H1 (cell line): Measurements from ENCODE around the gene KLHL8. TPM values are rescaled to one million over a fixed set of nuclear protein-coding genes. Genes with fewer than 3 reads are reported as not detected.

Experiments used
- CTCF ChIA-PET: fragments of 300-600 bp; sonication (Branson Sonifier 250); formaldehyde crosslinking; loops from one replicate; lab custom pipeline; 2021; ENCODE audit not compliant: partially characterized antibody; lab: Charles Lee
- POLR2A ChIA-PET: fragments of 300-600 bp; sonication (Branson Sonifier 250); formaldehyde crosslinking; loops from one replicate; lab custom pipeline; 2021; ENCODE audit warnings: inconsistent platforms; ENCODE audit not compliant: partially characterized antibody; lab: Charles Lee
- DNase-seq, 2 experiments: peaks; one replicate each; pipeline versions ENCODE4 v3.0.0 to v3.0.0-alpha.2; 2010 to 2022; ENCODE audit warnings: low spot score in 2 of 2, low read depth in 1 of 2, mixed read lengths in 1 of 2
- FAIRE-seq: peaks from 2 replicates; lab custom pipeline; 2011; peaks lifted over from hg19 to GRCh38; lab: Jason Lieb, UNC
- H2AFZ ChIP-seq: 2 replicates; pipeline ENCODE4 v1.8.1; 2012; ENCODE audit warnings: low read length, inconsistent platforms
- H2AK5ac ChIP-seq: 2 replicates; pipeline ENCODE4 v1.6.1; 2013; ENCODE audit warnings: low read depth, low read length
- H2BK120ac ChIP-seq: replicated peaks from 2 replicates; pipeline ENCODE3; 2013; ENCODE audit warnings: low read depth, low read length, inconsistent platforms
- H2BK12ac ChIP-seq: 2 replicates; pipeline ENCODE4 v1.6.1; 2013; ENCODE audit warnings: low read depth, low read length
- H2BK15ac ChIP-seq: 2 replicates; pipeline ENCODE4 v1.6.1; 2013; ENCODE audit warnings: low read length
- H2BK20ac ChIP-seq: 2 replicates; pipeline ENCODE4 v1.6.1; 2013; ENCODE audit warnings: low read length
- H2BK5ac ChIP-seq: 2 replicates; pipeline ENCODE4 v1.6.1; 2013; ENCODE audit warnings: low read depth, low read length
- H3K14ac ChIP-seq: 2 replicates; pipeline ENCODE4 v1.6.1; 2013; ENCODE audit warnings: inconsistent platforms; ENCODE audit not compliant: insufficient read length
- H3K18ac ChIP-seq: 2 replicates; pipeline ENCODE4 v1.6.1; 2013; ENCODE audit warnings: low read length; ENCODE audit errors: extremely low read depth
- H3K23ac ChIP-seq: 2 replicates; pipeline ENCODE4 v1.6.1; 2013; ENCODE audit warnings: inconsistent platforms; ENCODE audit not compliant: insufficient read length
- H3K23me2 ChIP-seq: 2 replicates; pipeline ENCODE4 v1.6.1; 2013; ENCODE audit warnings: low read depth, low read length
- H3K27ac ChIP-seq: 2 replicates; pipeline ENCODE4 v1.6.1; 2011; ENCODE audit warnings: low read depth, low read length, inconsistent platforms
- H3K27me3 ChIP-seq, 4 experiments: replicated peaks in 1 of 4; 1 replicate in 1 of 4; 2 replicates in 3 of 4; pipeline versions ENCODE4 v1.6.1 to v1.8.1; 2011 to 2013; ENCODE audit warnings: low read length in 3 of 4, mild to moderate bottlenecking in 3 of 4, inconsistent platforms in 2 of 4, mixed read lengths in 2 of 4, moderate library complexity in 1 of 4; ENCODE audit not compliant: control insufficient read depth in 3 of 4, insufficient read depth in 3 of 4; ENCODE audit errors: extremely low read depth in 1 of 4
- H3K36me3 ChIP-seq, 4 experiments: 2 replicates each; pipeline versions ENCODE4 v1.6.1 to v1.8.1; 2011 to 2013; ENCODE audit warnings: mild to moderate bottlenecking in 4 of 4, low read length in 3 of 4, moderate library complexity in 2 of 4, control low read depth in 1 of 4, inconsistent platforms in 1 of 4; ENCODE audit not compliant: insufficient read depth in 4 of 4, control insufficient read depth in 2 of 4
- H3K4ac ChIP-seq: replicated peaks from 2 replicates; pipeline ENCODE3; 2013; ENCODE audit warnings: low read length, low read depth, mixed read lengths, inconsistent platforms; ENCODE audit not compliant: insufficient read length
- H3K4me1 ChIP-seq, 4 experiments: replicated peaks in 1 of 4; 1 replicate in 1 of 4; 2 replicates in 3 of 4; pipeline versions ENCODE4 v1.6.1 to v1.8.1; 2011 to 2013; ENCODE audit warnings: low read length in 3 of 4, inconsistent platforms in 2 of 4, mixed read lengths in 1 of 4; ENCODE audit not compliant: insufficient read depth in 4 of 4, control insufficient read depth in 3 of 4
- H3K4me2 ChIP-seq, 2 experiments: 2 replicates each; pipeline versions ENCODE4 v1.6.1 to v1.8.1; 2011 to 2013; ENCODE audit warnings: low read depth in 2 of 2, low read length in 2 of 2, control low read depth in 1 of 2, inconsistent platforms in 1 of 2, mild to moderate bottlenecking in 1 of 2; ENCODE audit not compliant: insufficient read depth in 1 of 2
- H3K4me3 ChIP-seq, 4 experiments: fragments of 200-600, 300-600 bp in 1 of 4; sonication (generic), shearing (Covaris generic), sonication (Bioruptor Twin) in 1 of 4; 2 replicates each; pipeline versions ENCODE4 v1.5.1 to v1.8.1; 2011 to 2016; ENCODE audit warnings: low read length in 4 of 4, low read depth in 3 of 4, control low read depth in 2 of 4, inconsistent platforms in 2 of 4, mild to moderate bottlenecking in 2 of 4, mixed read lengths in 1 of 4, moderate library complexity in 1 of 4; ENCODE audit not compliant: insufficient read depth in 2 of 4; ENCODE audit errors: extremely low read depth in 1 of 4
- H3K56ac ChIP-seq: replicated peaks from 2 replicates; pipeline ENCODE3; 2013; ENCODE audit warnings: low read depth, mild to moderate bottlenecking, mixed read lengths, low read length, inconsistent platforms; ENCODE audit not compliant: insufficient read length
- H3K79me1 ChIP-seq: 2 replicates; pipeline ENCODE4 v1.6.1; 2013; ENCODE audit warnings: low read depth, low read length, control low read depth
- H3K79me2 ChIP-seq, 2 experiments: 2 replicates each; pipeline versions ENCODE4 v1.6.1 to v1.8.1; 2012 to 2013; ENCODE audit warnings: low read length in 2 of 2, mild to moderate bottlenecking in 2 of 2, inconsistent platforms in 1 of 2; ENCODE audit not compliant: insufficient read depth in 2 of 2, control insufficient read depth in 1 of 2
- H3K9ac ChIP-seq, 4 experiments: replicated peaks in 1 of 4; 1 replicate in 1 of 4; 2 replicates in 3 of 4; pipeline versions ENCODE4 v1.6.1 to v1.8.1; 2011 to 2013; ENCODE audit warnings: low read depth in 3 of 4, low read length in 3 of 4, control low read depth in 2 of 4, mild to moderate bottlenecking in 2 of 4, moderate library complexity in 2 of 4, inconsistent platforms in 1 of 4; ENCODE audit errors: extremely low read depth in 1 of 4
- H3K9me3 ChIP-seq, 2 experiments: 2 replicates each; pipeline versions ENCODE4 v1.6.1 to v1.8.1; 2012 to 2013; ENCODE audit warnings: mild to moderate bottlenecking in 2 of 2, moderate library complexity in 2 of 2, control low read depth in 1 of 2, inconsistent platforms in 1 of 2, low read depth in 1 of 2, low read length in 1 of 2, mixed read lengths in 1 of 2; ENCODE audit not compliant: insufficient read depth in 2 of 2
- H4K20me1 ChIP-seq, 2 experiments: replicated peaks in 1 of 2; 2 replicates each; pipeline versions ENCODE3 to v1.8.1; 2011 to 2013; ENCODE audit warnings: inconsistent platforms in 2 of 2, low read length in 2 of 2, mild to moderate bottlenecking in 1 of 2; ENCODE audit not compliant: insufficient read depth in 2 of 2, control insufficient read depth in 1 of 2
- H4K5ac ChIP-seq: 2 replicates; pipeline ENCODE4 v1.6.1; 2013; ENCODE audit warnings: low read length, low read depth, mixed read lengths, inconsistent platforms; ENCODE audit not compliant: insufficient read length
- H4K8ac ChIP-seq: 2 replicates; pipeline ENCODE4 v1.8.0; 2013; ENCODE audit warnings: mild to moderate bottlenecking, moderate library complexity, low read length, inconsistent platforms; ENCODE audit not compliant: insufficient read depth; ENCODE audit errors: extremely low read depth
- H4K91ac ChIP-seq: replicated peaks from 2 replicates; pipeline ENCODE3; 2013; ENCODE audit warnings: low read length, mixed read lengths, inconsistent platforms; ENCODE audit not compliant: insufficient read length
- CEBPB ChIP-seq: IDR thresholded peaks from 2 replicates; pipeline ENCODE4 v1.6.1; 2012; ENCODE audit warnings: low read depth, low read length
- CHD1 ChIP-seq: IDR thresholded peaks from 2 replicates; pipeline ENCODE4 v1.6.1; 2012; ENCODE audit warnings: low read depth, low read length, improper control_type of control experiment
- EGR1 ChIP-seq: IDR thresholded peaks from 2 replicates; pipeline ENCODE4 v1.6.1; 2011; ENCODE audit warnings: low read depth, low read length, borderline replicate concordance
- EP300 ChIP-seq, 2 experiments: IDR thresholded peaks; 1 replicate in 1 of 2; 2 replicates in 1 of 2; pipeline ENCODE4 v1.6.1; 2011 to 2012; ENCODE audit warnings: low read depth in 2 of 2, low read length in 2 of 2, mild to moderate bottlenecking in 2 of 2, borderline replicate concordance in 1 of 2, inconsistent platforms in 1 of 2, moderate library complexity in 1 of 2
- JUN ChIP-seq: IDR thresholded peaks from 2 replicates; pipeline ENCODE4 v1.6.1; 2011; ENCODE audit warnings: low read depth, mild to moderate bottlenecking, improper control_type of control experiment, low read length
- NANOG ChIP-seq: IDR thresholded peaks from 2 replicates; pipeline ENCODE4 v1.6.1; 2011; ENCODE audit warnings: low read length, low read depth, mild to moderate bottlenecking, inconsistent platforms; ENCODE audit not compliant: insufficient read depth, poor library complexity, severe bottlenecking
- NRF1 ChIP-seq: IDR thresholded peaks from 2 replicates; pipeline ENCODE4 v1.6.1; 2011; ENCODE audit warnings: mild to moderate bottlenecking, low read depth, low read length, improper control_type of control experiment
- POLR2A ChIP-seq, 2 experiments: IDR thresholded peaks; 1 replicate in 1 of 2; 2 replicates in 1 of 2; pipeline ENCODE4 v1.6.1; 2011; ENCODE audit warnings: low read depth in 2 of 2, low read length in 2 of 2, mild to moderate bottlenecking in 2 of 2; ENCODE audit errors: control extremely low read depth in 1 of 2
- SAP30 ChIP-seq: fragments of 300-600 bp; sonication (generic); IDR thresholded peaks from 2 replicates; pipeline ENCODE4 v1.7.1; 2012; ENCODE audit warnings: low read length, moderate library complexity, mild to moderate bottlenecking, inconsistent platforms; ENCODE audit not compliant: insufficient read depth, insufficient replicate concordance
- SIX5 ChIP-seq: IDR thresholded peaks from 2 replicates; pipeline ENCODE4 v1.6.1; 2011; ENCODE audit warnings: mild to moderate bottlenecking, low read depth, low read length
- TCF12 ChIP-seq: IDR thresholded peaks from 2 replicates; pipeline ENCODE4 v1.6.1; 2011; ENCODE audit warnings: low read depth, mild to moderate bottlenecking, low read length
- WGBS, 2 experiments: shearing (Covaris generic) in 1 of 2; methylation state at CpG; one replicate each; pipeline versions ENCODE4 v1.1.6 to v1.1.7; 2013 to 2015; ENCODE audit warnings: low lambda C conversion rate in 2 of 2, mixed read lengths in 2 of 2, inconsistent platforms in 1 of 2, low coverage in 1 of 2, missing lambda C conversion rate in 1 of 2; ENCODE audit not compliant: insufficient replicate concordance in 2 of 2, insufficient coverage in 1 of 2, insufficient read length in 1 of 2; ENCODE audit errors: extremely low coverage in 1 of 2, missing lambda C conversion rate in 1 of 2; 5-methylcytosine and 5-hydroxymethylcytosine counted together
- polyA plus RNA-seq, 7 experiments: library from polyadenylated mRNA; depleted of rRNA in 3 of 7; stranded (reverse) in 5 of 7; unstranded in 2 of 7; fragments of >200 nt in 5 of 7; fragments of 200-250 nt in 2 of 7; gene quantifications; 1 replicate in 5 of 7; 2 replicates in 1 of 7; 4 replicates in 1 of 7; pipeline versions ENCODE4 v1.2.1 to v1.2.3, GENCODE V29; 2011 to 2013; ENCODE audit warnings: missing spikeins in 2 of 7, mixed read lengths in 2 of 7
- total RNA-seq: library from RNA; stranded (reverse); fragmentation: NEBNext Ultra II Directional; extraction: Animal tissue kit (Norgen Biotek cat#: 25700); gene quantifications from 2 replicates; pipeline ENCODE4 v1.2.1, GENCODE V29; 2021
- TF ChIP-seq, protein P1 (sequence below): IDR thresholded peaks from 2 replicates; pipeline ENCODE4 v1.6.1; 2011; ENCODE audit warnings: low read length, improper control_type of control experiment

The KLHL8 gene
- total and polyA plus RNA-seq, 2 of the 8 experiments (the other 6 are each of a cell fraction or from before 2014, with no cell fraction given): 0.94 to 8.1 TPM

DNA sequence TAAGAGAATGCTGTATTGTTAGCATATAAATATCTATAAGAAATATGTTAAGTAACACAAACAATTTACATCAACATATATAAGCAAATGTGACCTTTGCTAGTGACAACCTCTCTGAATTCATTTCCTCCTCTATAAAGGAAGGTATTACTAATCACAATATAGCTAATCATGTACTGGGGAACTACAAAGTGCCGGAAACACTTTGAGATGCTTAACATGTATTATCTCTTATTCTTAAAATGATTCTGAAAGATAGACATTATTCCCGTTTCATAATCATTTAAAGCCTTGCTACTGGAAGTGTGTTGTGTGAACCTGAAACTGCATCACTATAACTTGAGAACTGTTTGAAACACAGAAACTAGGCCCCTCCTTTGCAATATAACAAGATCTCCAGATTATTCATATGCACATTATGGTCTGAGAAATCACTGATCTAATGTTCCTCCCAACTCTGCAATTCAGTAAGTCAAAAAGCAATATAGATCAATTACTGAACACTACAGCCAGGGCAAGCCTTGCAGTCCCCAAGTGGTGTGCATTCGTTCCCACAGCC, 54.0 kb downstream of the KLHL8 start:
- ChIA-PET POLR2A (no interaction called here), CTCF (interaction anchor here (1.0 to 1.1 kb wide), 2 partner anchors 16 to 513 kb away, joined by 3 to 4 read pairs; no protein-coding TSS in a partner anchor)
- H3K9ac ChIP-seq: no peak overlapping the region
- DNase-seq (no peak), FAIRE-seq (no peak)
- no peaks in the 10 kb centered on the region; a peak in 4 of 8 replicates for H3K36me3 ChIP-seq
- H3K27ac ChIP-seq: no peak overlapping the region
- no peaks in the 10 kb centered on the region for H3K23me2 ChIP-seq
- H3K14ac ChIP-seq: no peak overlapping the region
- H3K4ac ChIP-seq: no peak overlapping the region
- H2BK120ac ChIP-seq: no peak overlapping the region
- H3K23ac ChIP-seq: no peak overlapping the region
- 90% methylated on average over 3 of the region's 3 CpGs; no CpG with 5 or more reads in 1 of the 2 experiments for WGBS, 2 experiments
- no peak overlapping the region for H3K4me3 ChIP-seq
- H3K56ac ChIP-seq: no peak overlapping the region
- H3K27me3 ChIP-seq: no peaks in the 10 kb centered on the region
- no peaks in the 10 kb centered on the region for H3K9me3 ChIP-seq
- H4K5ac ChIP-seq: no peak overlapping the region
- no peak overlapping the region for H2BK12ac ChIP-seq
- no peak overlapping the region for H2BK15ac ChIP-seq
- no peak overlapping the region for H2AFZ ChIP-seq
- no peaks in the 10 kb centered on the region; a peak in 1 of 7 replicates for H3K4me1 ChIP-seq
- no peaks in the 10 kb centered on the region for H3K79me2 ChIP-seq
- no peaks in the 10 kb centered on the region for H4K20me1 ChIP-seq
- TF ChIP-seq, protein P1, sequence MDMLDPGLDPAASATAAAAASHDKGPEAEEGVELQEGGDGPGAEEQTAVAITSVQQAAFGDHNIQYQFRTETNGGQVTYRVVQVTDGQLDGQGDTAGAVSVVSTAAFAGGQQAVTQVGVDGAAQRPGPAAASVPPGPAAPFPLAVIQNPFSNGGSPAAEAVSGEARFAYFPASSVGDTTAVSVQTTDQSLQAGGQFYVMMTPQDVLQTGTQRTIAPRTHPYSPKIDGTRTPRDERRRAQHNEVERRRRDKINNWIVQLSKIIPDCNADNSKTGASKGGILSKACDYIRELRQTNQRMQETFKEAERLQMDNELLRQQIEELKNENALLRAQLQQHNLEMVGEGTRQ: no peak
- TF ChIP-seq EP300 (IDR thresholded peaks at IDR 0.05; ENCODE audit: borderline replicate concordance in 1 of 2, low read depth in 2 of 2, low read length in 2 of 2): no peak
- no peak for TF ChIP-seq CEBPB
- no peak for TF ChIP-seq SAP30
- TF ChIP-seq EGR1: no peak
- TF ChIP-seq NANOG: no peak
- no peak for TF ChIP-seq POLR2A (IDR thresholded peaks at IDR 0.05; ENCODE audit: control extremely low read depth in 1 of 2, low read depth in 2 of 2, low read length in 2 of 2)
- no peak for TF ChIP-seq CHD1
- TF ChIP-seq JUN: no peak
- TF ChIP-seq TCF12: no peak
- no peak for TF ChIP-seq NRF1
- TF ChIP-seq SIX5: no peak
- H4K91ac ChIP-seq: no peak overlapping the region
- H3K18ac ChIP-seq: no peak overlapping the region
- no peaks in the 10 kb centered on the region for H3K79me1 ChIP-seq
- H2AK5ac ChIP-seq: no peak overlapping the region
- H2BK5ac ChIP-seq: no peak overlapping the region
- no peak overlapping the region for H4K8ac ChIP-seq
- H2BK20ac ChIP-seq: no peak overlapping the region
- no peak overlapping the region for H3K4me2 ChIP-seq
